OCI-LY7 (cell line): Measurements from ENCODE around the gene PIK3CB.

Experiments
- EZH2phosphoT487 ChIP-seq: fragments of 200-600 bp; sonication (generic); IDR thresholded peaks from 2 replicates; pipeline ENCODE4 v1.6.1; 2018; ENCODE audit warnings: low read depth, borderline replicate concordance, mild to moderate bottlenecking, mixed run types, antibody characterized with exemption, low read length, moderate library complexity, mixed read lengths
- TF ChIP-seq, protein P1 (sequence below): fragments of 200-600 bp; sonication (generic); conservative IDR thresholded peaks from 2 replicates; pipeline ENCODE4 v1.5.1; 2014; ENCODE audit warnings: mild to moderate bottlenecking, antibody characterized with exemption, low read length, moderate library complexity, mixed read lengths

DNA sequence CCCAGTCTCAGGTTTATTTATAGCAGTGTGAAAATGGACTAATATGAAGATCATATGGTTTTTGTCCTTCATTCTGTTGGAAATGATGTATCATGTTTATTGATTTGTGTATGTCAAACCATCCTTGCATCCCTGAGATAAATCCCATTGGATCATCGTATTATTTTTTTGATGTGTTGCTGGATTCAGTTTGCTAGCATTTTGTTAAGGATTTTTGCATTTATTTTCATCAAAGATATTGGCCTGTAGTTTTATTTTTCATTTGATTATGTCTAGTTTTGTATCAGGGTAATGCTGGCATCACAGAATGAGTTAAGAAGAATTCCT, 191.8 kb downstream of the PIK3CB start:
- TF ChIP-seq, protein P1, sequence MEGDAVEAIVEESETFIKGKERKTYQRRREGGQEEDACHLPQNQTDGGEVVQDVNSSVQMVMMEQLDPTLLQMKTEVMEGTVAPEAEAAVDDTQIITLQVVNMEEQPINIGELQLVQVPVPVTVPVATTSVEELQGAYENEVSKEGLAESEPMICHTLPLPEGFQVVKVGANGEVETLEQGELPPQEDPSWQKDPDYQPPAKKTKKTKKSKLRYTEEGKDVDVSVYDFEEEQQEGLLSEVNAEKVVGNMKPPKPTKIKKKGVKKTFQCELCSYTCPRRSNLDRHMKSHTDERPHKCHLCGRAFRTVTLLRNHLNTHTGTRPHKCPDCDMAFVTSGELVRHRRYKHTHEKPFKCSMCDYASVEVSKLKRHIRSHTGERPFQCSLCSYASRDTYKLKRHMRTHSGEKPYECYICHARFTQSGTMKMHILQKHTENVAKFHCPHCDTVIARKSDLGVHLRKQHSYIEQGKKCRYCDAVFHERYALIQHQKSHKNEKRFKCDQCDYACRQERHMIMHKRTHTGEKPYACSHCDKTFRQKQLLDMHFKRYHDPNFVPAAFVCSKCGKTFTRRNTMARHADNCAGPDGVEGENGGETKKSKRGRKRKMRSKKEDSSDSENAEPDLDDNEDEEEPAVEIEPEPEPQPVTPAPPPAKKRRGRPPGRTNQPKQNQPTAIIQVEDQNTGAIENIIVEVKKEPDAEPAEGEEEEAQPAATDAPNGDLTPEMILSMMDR = no peak
- TF ChIP-seq EZH2phosphoT487 = no peak
